RPMI7951 (cell line): Measurements from ENCODE around the gene NBPF9. TPM values are rescaled to one million over a fixed set of nuclear protein-coding genes. Genes with fewer than 3 reads are reported as not detected.
"Not testable (repeated sequence)": the region's sequence is repeated elsewhere in the genome, so short reads cannot be mapped to it uniquely, and the experiment has no call there.

Experiments used
- DNase-seq: peaks from one replicate; pipeline ENCODE4 v3.0.0-alpha.2; 2012; ENCODE audit warnings: low read depth
- total RNA-seq: library from RNA; depleted of rRNA; stranded (reverse); fragments of >200 nt; shearing (Covaris generic); gene quantifications from 2 replicates; pipeline ENCODE4 v1.2.3, GENCODE V29; 2014; rRNA removed

NBPF9 gene
- 9.9 and 10.0 TPM in 2 replicates for total RNA-seq

GRCh38 chr1:149103109-149104081 lies at the start of gene NBPF9:
Gene NBPF9, minus strand, starts transcription at chr1:149103551. Its CDS starts 21,412 bp downstream, at chr1:149082139.
- peak; percentile 44 for DNase-seq

GRCh38 chr1:149149909-149150308 lies 46.6 kb upstream of the NBPF9 start:
- DNase-seq, result not testable (repeated sequence)

- DNase-seq, result not testable (repeated sequence)
Measured at GRCh38 chr1:149137585-149137984, 34.2 kb upstream of the NBPF9 start.

- not testable (repeated sequence) for DNase-seq
Measured at GRCh38 chr1:149130938-149131337, 27.6 kb upstream of the NBPF9 start.

- not testable (repeated sequence) for DNase-seq
Measured at GRCh38 chr1:149129245-149129644, 25.9 kb upstream of the NBPF9 start.

- DNase-seq, result not testable (repeated sequence)
Measured at GRCh38 chr1:149126555-149127145, 23.3 kb upstream of the NBPF9 start.

- DNase-seq, result peak; percentile 16
Measured at GRCh38 chr1:149123948-149124926, 20.9 kb upstream of the NBPF9 start.

GRCh38 chr1:149112828-149113227 lies 9.5 kb upstream of the NBPF9 start:
- DNase-seq, result not testable (repeated sequence)

- DNase-seq, result not testable (repeated sequence)
Measured at GRCh38 chr1:149110343-149110742, 7.0 kb upstream of the NBPF9 start.

- not testable (repeated sequence) for DNase-seq
Measured at GRCh38 chr1:149102574-149102973, 777 bp downstream of the NBPF9 start.

- DNase-seq, result not testable (repeated sequence)
Measured at GRCh38 chr1:149098276-149098675, 5.1 kb downstream of the NBPF9 start.

GRCh38 chr1:149093155-149093554 lies 10.2 kb downstream of the NBPF9 start:
- DNase-seq, result not testable (repeated sequence)

- DNase-seq, result not testable (repeated sequence)
Measured at GRCh38 chr1:149075505-149076127, 27.7 kb downstream of the NBPF9 start.

GRCh38 chr1:149064611-149065010 lies 38.7 kb downstream of the NBPF9 start:
- DNase-seq, result not testable (repeated sequence)

GRCh38 chr1:149043056-149043455 lies 60.3 kb downstream of the NBPF9 start:
- not testable (repeated sequence) for DNase-seq

GRCh38 chr1:149033916-149034315 lies 69.4 kb downstream of the NBPF9 start:
- DNase-seq, result not testable (repeated sequence)

GRCh38 chr1:149024327-149024726 lies 79.0 kb downstream of the NBPF9 start:
- not testable (repeated sequence) for DNase-seq

- not testable (repeated sequence) for DNase-seq
Measured at GRCh38 chr1:149018577-149018976, 84.8 kb downstream of the NBPF9 start.

- DNase-seq, result not testable (repeated sequence)
Measured at GRCh38 chr1:149016626-149017025, 86.7 kb downstream of the NBPF9 start.

- DNase-seq, result not testable (repeated sequence)
Measured at GRCh38 chr1:149015522-149015921, 87.8 kb downstream of the NBPF9 start.

- not testable (repeated sequence) for DNase-seq
Measured at GRCh38 chr1:149013513-149013912, 89.8 kb downstream of the NBPF9 start.
